ENCODE data around the gene CCT5.

DNA sequence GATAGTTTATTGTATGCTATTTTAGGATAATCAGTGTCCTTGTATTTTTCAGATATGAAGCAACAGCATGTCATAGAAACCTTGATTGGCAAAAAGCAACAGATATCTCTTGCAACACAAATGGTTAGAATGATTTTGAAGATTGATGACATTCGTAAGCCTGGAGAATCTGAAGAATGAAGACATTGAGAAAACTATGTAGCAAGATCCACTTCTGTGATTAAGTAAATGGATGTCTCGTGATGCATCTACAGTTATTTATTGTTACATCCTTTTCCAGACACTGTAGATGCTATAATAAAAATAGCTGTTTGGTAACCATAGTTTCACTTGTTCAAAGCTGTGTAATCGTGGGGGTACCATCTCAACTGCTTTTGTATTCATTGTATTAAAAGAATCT is 14.5 kb downstream of the CCT5 start:
- TF ChIP-seq, protein P1, sequence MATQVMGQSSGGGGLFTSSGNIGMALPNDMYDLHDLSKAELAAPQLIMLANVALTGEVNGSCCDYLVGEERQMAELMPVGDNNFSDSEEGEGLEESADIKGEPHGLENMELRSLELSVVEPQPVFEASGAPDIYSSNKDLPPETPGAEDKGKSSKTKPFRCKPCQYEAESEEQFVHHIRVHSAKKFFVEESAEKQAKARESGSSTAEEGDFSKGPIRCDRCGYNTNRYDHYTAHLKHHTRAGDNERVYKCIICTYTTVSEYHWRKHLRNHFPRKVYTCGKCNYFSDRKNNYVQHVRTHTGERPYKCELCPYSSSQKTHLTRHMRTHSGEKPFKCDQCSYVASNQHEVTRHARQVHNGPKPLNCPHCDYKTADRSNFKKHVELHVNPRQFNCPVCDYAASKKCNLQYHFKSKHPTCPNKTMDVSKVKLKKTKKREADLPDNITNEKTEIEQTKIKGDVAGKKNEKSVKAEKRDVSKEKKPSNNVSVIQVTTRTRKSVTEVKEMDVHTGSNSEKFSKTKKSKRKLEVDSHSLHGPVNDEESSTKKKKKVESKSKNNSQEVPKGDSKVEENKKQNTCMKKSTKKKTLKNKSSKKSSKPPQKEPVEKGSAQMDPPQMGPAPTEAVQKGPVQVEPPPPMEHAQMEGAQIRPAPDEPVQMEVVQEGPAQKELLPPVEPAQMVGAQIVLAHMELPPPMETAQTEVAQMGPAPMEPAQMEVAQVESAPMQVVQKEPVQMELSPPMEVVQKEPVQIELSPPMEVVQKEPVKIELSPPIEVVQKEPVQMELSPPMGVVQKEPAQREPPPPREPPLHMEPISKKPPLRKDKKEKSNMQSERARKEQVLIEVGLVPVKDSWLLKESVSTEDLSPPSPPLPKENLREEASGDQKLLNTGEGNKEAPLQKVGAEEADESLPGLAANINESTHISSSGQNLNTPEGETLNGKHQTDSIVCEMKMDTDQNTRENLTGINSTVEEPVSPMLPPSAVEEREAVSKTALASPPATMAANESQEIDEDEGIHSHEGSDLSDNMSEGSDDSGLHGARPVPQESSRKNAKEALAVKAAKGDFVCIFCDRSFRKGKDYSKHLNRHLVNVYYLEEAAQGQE (IDR thresholded peaks at IDR 0.05; ENCODE audit: insufficient read depth in 1 of 2, low read depth in 2 of 2, low read length in 2 of 2) = no peak
- TF ChIP-seq TAF1 (IDR thresholded peaks at IDR 0.05; ENCODE audit: borderline replicate concordance, insufficient read depth, low read length) = no peak
- no peak for TF ChIP-seq POLR2AphosphoS5 (IDR thresholded peaks at IDR 0.05; ENCODE audit: low read depth, low read length)
